CD14-positive monocyte (primary cell): Measurements from ENCODE around the gene BMS1. TPM values are rescaled to one million over a fixed set of nuclear protein-coding genes. Genes with fewer than 3 reads are reported as not detected.

ENCODE experiments used
- DNase-seq, 3 donors: peaks; one replicate each; pipeline ENCODE4 v3.0.0-alpha.2; 2011 to 2022
- H2AFZ ChIP-seq: 2 replicates; pipeline ENCODE4 v1.6.0; 2012; ENCODE audit warnings: mild to moderate bottlenecking, low read depth, low read length, inconsistent platforms; ENCODE audit not compliant: insufficient read depth, poor library complexity, severe bottlenecking
- H3K27ac ChIP-seq, 2 donors: 1 replicate in 1 of 2; 2 replicates in 1 of 2; pipeline ENCODE4 v1.5.1; 2012 to 2013; ENCODE audit warnings: low read length in 2 of 2, control low read depth in 1 of 2, inconsistent platforms in 1 of 2, low read depth in 1 of 2, mild to moderate bottlenecking in 1 of 2
- H3K27me3 ChIP-seq, 2 donors: one replicate each; pipeline versions ENCODE4 v1.6.0 to v1.6.1; 2011 to 2013; ENCODE audit warnings: low read length in 2 of 2; ENCODE audit not compliant: control insufficient read depth in 2 of 2, insufficient read depth in 2 of 2
- H3K36me3 ChIP-seq, 2 donors: replicated peaks in 1 of 2; 1 replicate in 1 of 2; 2 replicates in 1 of 2; pipeline versions ENCODE4 v1.5.1 to v1.6.1; 2012 to 2013; ENCODE audit warnings: low read length in 2 of 2, control low read depth in 1 of 2, inconsistent platforms in 1 of 2, mild to moderate bottlenecking in 1 of 2; ENCODE audit not compliant: insufficient read depth in 2 of 2, control insufficient read depth in 1 of 2
- H3K4me1 ChIP-seq, 2 donors: 1 replicate in 1 of 2; 2 replicates in 1 of 2; pipeline versions ENCODE4 v1.5.1 to v1.6.1; 2012 to 2013; ENCODE audit warnings: low read length in 2 of 2, control low read depth in 1 of 2, inconsistent platforms in 1 of 2, mild to moderate bottlenecking in 1 of 2, moderate library complexity in 1 of 2; ENCODE audit not compliant: insufficient read depth in 2 of 2, control insufficient read depth in 1 of 2
- H3K4me2 ChIP-seq: replicated peaks from 2 replicates; pipeline ENCODE3; 2012; ENCODE audit warnings: low read length, moderate library complexity, mild to moderate bottlenecking; ENCODE audit not compliant: poor library complexity, severe bottlenecking; ENCODE audit errors: extremely low read depth
- H3K4me3 ChIP-seq, 3 experiments: fragments of 200-600 bp in 1 of 3; sonication (generic) in 1 of 3; replicated peaks in 1 of 3; 1 replicate in 2 of 3; 2 replicates in 1 of 3; pipeline ENCODE4 v1.5.1; 2011 to 2013; ENCODE audit warnings: low read length in 3 of 3, mild to moderate bottlenecking in 3 of 3, control low read depth in 2 of 3, low read depth in 2 of 3, inconsistent platforms in 1 of 3, moderate library complexity in 1 of 3
- H3K79me2 ChIP-seq: 2 replicates; pipeline ENCODE4 v1.6.0; 2012; ENCODE audit warnings: mild to moderate bottlenecking, control low read depth, inconsistent platforms, low read length, moderate library complexity; ENCODE audit not compliant: insufficient read depth
- H3K9ac ChIP-seq: 2 replicates; pipeline ENCODE4 v1.6.0; 2017; ENCODE audit warnings: low read length, mild to moderate bottlenecking; ENCODE audit not compliant: insufficient read depth, poor library complexity, severe bottlenecking
- H3K9me3 ChIP-seq, 2 donors: replicated peaks in 1 of 2; 1 replicate in 1 of 2; 2 replicates in 1 of 2; pipeline versions ENCODE4 v1.5.1 to v1.6.1; 2012 to 2013; ENCODE audit warnings: low read length in 2 of 2, control low read depth in 1 of 2; ENCODE audit not compliant: control insufficient read depth in 1 of 2, insufficient read depth in 1 of 2
- H4K20me1 ChIP-seq: 2 replicates; pipeline ENCODE4 v1.6.0; 2012; ENCODE audit warnings: mild to moderate bottlenecking, low read length, control low read depth, moderate library complexity; ENCODE audit not compliant: insufficient read depth
- H3K27ac Mint-ChIP-seq, 7 donors: one replicate each; pipeline ENCODE4 v1.8.0; 2020; ENCODE audit warnings: mild to moderate bottlenecking in 7 of 7, mixed read lengths in 7 of 7, moderate library complexity in 6 of 7, inconsistent platforms in 2 of 7
- H3K27me3 Mint-ChIP-seq, 3 donors: one replicate each; pipeline ENCODE4 v1.8.0; 2021 to 2022; ENCODE audit warnings: low read depth in 3 of 3, mild to moderate bottlenecking in 3 of 3, mixed read lengths in 3 of 3, moderate library complexity in 3 of 3, inconsistent platforms in 1 of 3
- H3K36me3 Mint-ChIP-seq, 2 donors: one replicate each; pipeline ENCODE4 v1.8.0; 2020; ENCODE audit warnings: mixed read lengths in 2 of 2, inconsistent platforms in 1 of 2, mild to moderate bottlenecking in 1 of 2
- H3K4me1 Mint-ChIP-seq: one replicate; pipeline ENCODE4 v1.8.0; 2020; ENCODE audit warnings: mild to moderate bottlenecking, mixed read lengths
- H3K4me3 Mint-ChIP-seq, 2 donors: one replicate each; pipeline ENCODE4 v1.8.0; 2020; ENCODE audit warnings: mild to moderate bottlenecking in 2 of 2, mixed read lengths in 2 of 2, moderate library complexity in 1 of 2
- H3K9me3 Mint-ChIP-seq, 7 donors: one replicate each; pipeline ENCODE4 v1.8.0; 2020 to 2022; ENCODE audit warnings: mixed read lengths in 7 of 7, mild to moderate bottlenecking in 6 of 7, moderate library complexity in 6 of 7, inconsistent platforms in 2 of 7
- CTCF ChIP-seq: fragments of 200-600 bp; IDR thresholded peaks from one replicate; pipeline ENCODE4 v1.8.0; 2022; ENCODE audit warnings: antibody characterized with exemption, mild to moderate bottlenecking
- WGBS: methylation state at CpG from one replicate; pipeline ENCODE4 v1.1.5; 2013; ENCODE audit warnings: missing lambda C conversion rate; ENCODE audit not compliant: insufficient coverage; 5-methylcytosine and 5-hydroxymethylcytosine counted together
- intact Hi-C, 2 donors: fragments of 100-400 bp; cut with micrococcal nuclease; formaldehyde crosslinking; loops; one replicate each; pipeline versions ENCODE4 v1.15.0 to v1.15.1; 2023
- polyA plus RNA-seq, 3 donors: library from polyadenylated mRNA; depleted of rRNA in 1 of 3; unstranded in 2 of 3; stranded (reverse) in 1 of 3; fragments of 300-500 nt in 2 of 3; fragments of >200 nt in 1 of 3; fragmentation: Illumina TruSeq in 2 of 3; gene quantifications; 1 replicate in 2 of 3; 2 replicates in 1 of 3; pipeline ENCODE4 v1.2.3, GENCODE V29; 2012 to 2021

BMS1 gene
- polyA plus RNA-seq, 3 donors = 2.4 to 4.6 (median 2.9) TPM

GRCh38 chr10:42875798-42876341 is 93.3 kb downstream of the BMS1 start:
- Histone ChIP-seq H2AFZ (no peak overlapping the region), H4K20me1 (no peaks in the 10 kb centered on the region), H3K36me3 (no peaks in the 10 kb centered on the region), H3K27me3 (no peaks in the 10 kb centered on the region), H3K79me2 (no peaks in the 10 kb centered on the region), H3K4me3 (no peak overlapping the region), H3K4me2 (no peak overlapping the region), H3K27ac (no peak overlapping the region), H3K9ac (no peak overlapping the region), H3K4me1 (peaks cover 0 to 3% of the 10 kb centered on the region in 2 donors), H3K9me3 (peaks cover 0 to 2% of the 10 kb centered on the region in 2 donors)
- no peak for TF ChIP-seq CTCF
- peaks cover 2 to 9% (median 5%) of the 10 kb centered on the region in 3 donors for H3K27me3 Mint-ChIP-seq
- H3K36me3 Mint-ChIP-seq = no peaks in the 10 kb centered on the region
- peaks cover 5% of the 10 kb centered on the region for H3K4me1 Mint-ChIP-seq
- intact Hi-C loops = no loop called here
- H3K27ac Mint-ChIP-seq = no peak overlapping the region
- no peak for DNase-seq
- H3K9me3 Mint-ChIP-seq = peaks cover 0 to 7% (median 4%) of the 10 kb centered on the region in 7 donors
- H3K4me3 Mint-ChIP-seq = no peak overlapping the region
- 50% methylated on average over 2 of the region's 12 CpGs for WGBS

- H4K20me1 ChIP-seq = no peaks in the 10 kb centered on the region
- no peak overlapping the region for H3K9ac ChIP-seq
- peaks cover 1% of the 10 kb centered on the region for H3K4me1 Mint-ChIP-seq
- no peak overlapping the region for H3K27ac ChIP-seq
- no peak for DNase-seq
- no peak overlapping the region for H3K4me3 ChIP-seq
- no peak overlapping the region for H2AFZ ChIP-seq
- H3K27me3 Mint-ChIP-seq = peaks cover 4 to 9% (median 7%) of the 10 kb centered on the region in 3 donors
- no peaks in the 10 kb centered on the region for H3K36me3 Mint-ChIP-seq
- H3K9me3 Mint-ChIP-seq = peaks cover 0 to 11% (median 8%) of the 10 kb centered on the region in 7 donors
- no peaks in the 10 kb centered on the region for H3K27me3 ChIP-seq
- H3K4me3 Mint-ChIP-seq = no peak overlapping the region
- no peak overlapping the region for H3K4me2 ChIP-seq
- H3K9me3 ChIP-seq = peaks cover 0 to 4% of the 10 kb centered on the region in 2 donors
- intact Hi-C loops = no loop called here
- no peak overlapping the region for H3K27ac Mint-ChIP-seq
- H3K36me3 ChIP-seq = no peaks in the 10 kb centered on the region
- H3K79me2 ChIP-seq = no peaks in the 10 kb centered on the region
- no peak for TF ChIP-seq CTCF
- peaks cover 0 to under 1% of the 10 kb centered on the region in 2 donors for H3K4me1 ChIP-seq
- 96% methylated on average over 4 of the region's 9 CpGs for WGBS
Observed at GRCh38 chr10:42876476-42876875, 93.9 kb downstream of the BMS1 start.
